Measurements from ENCODE around the gene HAAO.
"Not testable (repeated sequence)": the region's sequence is repeated elsewhere in the genome, so short reads cannot be mapped to it uniquely, and the experiment has no call there.

Gene HAAO

GRCh38 chr2:42747422-42747821 is 45.0 kb downstream of the HAAO start:
- no peak for DNase-seq (ENCODE audit: low spot score)

- no peak for DNase-seq (ENCODE audit: low spot score)
Measured at GRCh38 chr2:42744545-42745082, 47.8 kb downstream of the HAAO start.

GRCh38 chr2:42743659-42743990 is 48.8 kb downstream of the HAAO start:
- DNase-seq (ENCODE audit: low spot score) = no peak

- DNase-seq (ENCODE audit: low spot score) = no peak
Measured at GRCh38 chr2:42742740-42743658, 49.4 kb downstream of the HAAO start.

- no peak for DNase-seq (ENCODE audit: low spot score)
Measured at GRCh38 chr2:42741140-42741539, 51.2 kb downstream of the HAAO start.

GRCh38 chr2:42736598-42737322 is 55.6 kb downstream of the HAAO start:
- no peak for DNase-seq (ENCODE audit: low spot score)

- no peak for DNase-seq (ENCODE audit: low spot score)
Measured at GRCh38 chr2:42733852-42734251, 58.5 kb downstream of the HAAO start.

GRCh38 chr2:42731316-42731715 is 61.1 kb downstream of the HAAO start:
- DNase-seq (ENCODE audit: low spot score) = not testable (repeated sequence)

- DNase-seq (ENCODE audit: low spot score) = no peak
Measured at GRCh38 chr2:42726680-42727079, 65.7 kb downstream of the HAAO start.

- no peak for DNase-seq (ENCODE audit: low spot score)
Measured at GRCh38 chr2:42725657-42726056, 66.7 kb downstream of the HAAO start.

GRCh38 chr2:42724886-42725285 is 67.5 kb downstream of the HAAO start:
- DNase-seq (ENCODE audit: low spot score) = no peak

GRCh38 chr2:42723465-42723864 is 68.9 kb downstream of the HAAO start:
- no peak for DNase-seq (ENCODE audit: low spot score)

- peak; percentile 57 for DNase-seq (ENCODE audit: low spot score)
Measured at GRCh38 chr2:42722320-42723190, 69.8 kb downstream of the HAAO start.

- no peak for DNase-seq (ENCODE audit: low spot score)
Measured at GRCh38 chr2:42721898-42722297, 70.5 kb downstream of the HAAO start.
